Liver (tissue), 9 donors: ENCODE results near the gene PCBP2. TPM values are rescaled to one million over a fixed set of nuclear protein-coding genes. Genes with fewer than 3 reads are reported as not detected.

Experiments used
- DNase-seq: peaks from one replicate; pipeline ENCODE4 v3.0.0-alpha.2; 2017; ENCODE audit warnings: low spot score
- H3K27ac ChIP-seq, 2 donors: one replicate each; pipeline ENCODE4 v1.7.0; 2013; ENCODE audit warnings: inconsistent platforms in 2 of 2, low read length in 2 of 2, control low read depth in 1 of 2, low read depth in 1 of 2, mild to moderate bottlenecking in 1 of 2
- H3K27me3 ChIP-seq, 4 donors: one replicate each; pipeline versions ENCODE4 v1.6.1 to v1.7.0; 2013; ENCODE audit warnings: low read length in 3 of 4, inconsistent platforms in 1 of 4, mild to moderate bottlenecking in 1 of 4, moderate library complexity in 1 of 4; ENCODE audit not compliant: control insufficient read depth in 4 of 4, insufficient read depth in 4 of 4
- H3K36me3 ChIP-seq, 4 donors: one replicate each; pipeline versions ENCODE4 v1.6.1 to v1.7.0; 2013; ENCODE audit warnings: low read length in 3 of 4, mild to moderate bottlenecking in 3 of 4, low read depth in 1 of 4, moderate library complexity in 1 of 4; ENCODE audit not compliant: control insufficient read depth in 4 of 4, insufficient read depth in 3 of 4
- H3K4me1 ChIP-seq, 4 donors: one replicate each; pipeline versions ENCODE4 v1.6.1 to v1.7.0; 2013; ENCODE audit warnings: low read length in 3 of 4, mild to moderate bottlenecking in 3 of 4, moderate library complexity in 1 of 4; ENCODE audit not compliant: control insufficient read depth in 4 of 4, insufficient read depth in 4 of 4
- H3K4me3 ChIP-seq, 3 donors: one replicate each; pipeline versions ENCODE4 v1.6.1 to v1.7.0; 2013; ENCODE audit warnings: low read length in 3 of 3, control low read depth in 1 of 3, low read depth in 1 of 3, mild to moderate bottlenecking in 1 of 3
- H3K9ac ChIP-seq, 2 donors: one replicate each; pipeline ENCODE4 v1.7.0; 2013; ENCODE audit warnings: low read length in 2 of 2, mild to moderate bottlenecking in 2 of 2, moderate library complexity in 2 of 2, control low read depth in 1 of 2, low read depth in 1 of 2
- H3K9me3 ChIP-seq, 4 donors: one replicate each; pipeline versions ENCODE4 v1.6.1 to v1.7.0; 2013; ENCODE audit warnings: low read length in 3 of 4; ENCODE audit not compliant: control insufficient read depth in 4 of 4
- EGR1 ChIP-seq, 2 donors: IDR thresholded peaks; 2 replicates each; pipeline ENCODE4 v1.6.1; 2016 to 2018; ENCODE audit warnings: antibody characterized with exemption in 2 of 2, low read depth in 2 of 2
- FOXA1 ChIP-seq: IDR thresholded peaks from 2 replicates; pipeline ENCODE4 v1.6.1; 2016; ENCODE audit warnings: antibody characterized with exemption
- FOXA2 ChIP-seq: IDR thresholded peaks from 2 replicates; pipeline ENCODE4 v1.6.1; 2016; ENCODE audit warnings: antibody characterized with exemption
- GABPA ChIP-seq, 2 donors: IDR thresholded peaks in 1 of 2; conservative IDR thresholded peaks in 1 of 2; 2 replicates each; pipeline ENCODE4 v1.6.1; 2016; ENCODE audit warnings: antibody characterized with exemption in 2 of 2, mild to moderate bottlenecking in 1 of 2, moderate library complexity in 1 of 2
- HNF4A ChIP-seq, 2 donors: conservative IDR thresholded peaks; 2 replicates each; pipeline ENCODE4 v1.6.1; 2016; ENCODE audit warnings: antibody characterized with exemption in 2 of 2, mild to moderate bottlenecking in 2 of 2
- HNF4G ChIP-seq: IDR thresholded peaks from 2 replicates; pipeline ENCODE4 v1.6.1; 2016; ENCODE audit warnings: antibody characterized with exemption
- JUND ChIP-seq, 2 donors: IDR thresholded peaks; 2 replicates each; pipeline ENCODE4 v1.6.1; 2016; ENCODE audit warnings: antibody characterized with exemption in 2 of 2
- MAX ChIP-seq: IDR thresholded peaks from 2 replicates; pipeline ENCODE4 v1.6.1; 2016; ENCODE audit warnings: antibody characterized with exemption
- NR2F2 ChIP-seq: IDR thresholded peaks from 2 replicates; pipeline ENCODE4 v1.6.1; 2016; ENCODE audit warnings: antibody characterized with exemption
- RAD21 ChIP-seq, 2 donors: IDR thresholded peaks; 2 replicates each; pipeline ENCODE4 v1.6.1; 2016; ENCODE audit warnings: antibody characterized with exemption in 2 of 2, mild to moderate bottlenecking in 2 of 2
- RXRA ChIP-seq, 2 donors: IDR thresholded peaks; 2 replicates each; pipeline ENCODE4 v1.6.1; 2017 to 2018; ENCODE audit warnings: antibody characterized with exemption in 2 of 2, mild to moderate bottlenecking in 1 of 2
- SP1 ChIP-seq: IDR thresholded peaks from 2 replicates; pipeline ENCODE4 v1.6.1; 2018; ENCODE audit warnings: antibody characterized with exemption, mild to moderate bottlenecking
- TAF1 ChIP-seq: conservative IDR thresholded peaks from 2 replicates; pipeline ENCODE4 v1.6.1; 2016; ENCODE audit warnings: antibody characterized with exemption, mild to moderate bottlenecking
- YY1 ChIP-seq: IDR thresholded peaks from 2 replicates; pipeline ENCODE4 v1.6.1; 2016; ENCODE audit warnings: antibody characterized with exemption, mild to moderate bottlenecking
- WGBS: extraction: QIAGEN DNeasy Blood & Tissue Kit; methylation state at CpG from one replicate; pipeline ENCODE4 v1.1.7; 2013; 5-methylcytosine and 5-hydroxymethylcytosine counted together
- polyA plus RNA-seq, 2 donors: library from polyadenylated mRNA; stranded (reverse) in 1 of 2; unstranded in 1 of 2; fragments of 200-250 nt in 1 of 2; fragments of >200 nt in 1 of 2; fragmentation: Nextera tagmentation in 1 of 2; extraction: Ambion mirVana in 1 of 2; gene quantifications; one replicate each; pipeline versions ENCODE4 v1.2.1 to v1.2.3, GENCODE V29; 2013 to 2015
- total RNA-seq, 2 donors: library from RNA; depleted of rRNA; stranded (reverse); fragments of >200 nt; gene quantifications; one replicate each; pipeline ENCODE4 v1.2.3, GENCODE V29; 2014
- TF ChIP-seq, protein P1 (sequence below): IDR thresholded peaks from 2 replicates; pipeline ENCODE4 v1.6.1; 2016; ENCODE audit warnings: antibody characterized with exemption
- TF ChIP-seq, protein P2 (sequence below): IDR thresholded peaks from 2 replicates; pipeline ENCODE4 v1.6.1; 2016; ENCODE audit warnings: antibody characterized with exemption
- donor health status: healthy.
- donor health status: healthy.
- donor health status: healthy.
- donor health status: healthy.
- donor health status: healthy.

PCBP2 gene
- total and polyA plus RNA-seq, 4 donors: 130 to 377 (median 223) TPM

- TF ChIP-seq, protein P1, sequence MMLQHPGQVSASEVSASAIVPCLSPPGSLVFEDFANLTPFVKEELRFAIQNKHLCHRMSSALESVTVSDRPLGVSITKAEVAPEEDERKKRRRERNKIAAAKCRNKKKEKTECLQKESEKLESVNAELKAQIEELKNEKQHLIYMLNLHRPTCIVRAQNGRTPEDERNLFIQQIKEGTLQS: no peak
- no peak for TF ChIP-seq YY1
- TF ChIP-seq, protein P2, sequence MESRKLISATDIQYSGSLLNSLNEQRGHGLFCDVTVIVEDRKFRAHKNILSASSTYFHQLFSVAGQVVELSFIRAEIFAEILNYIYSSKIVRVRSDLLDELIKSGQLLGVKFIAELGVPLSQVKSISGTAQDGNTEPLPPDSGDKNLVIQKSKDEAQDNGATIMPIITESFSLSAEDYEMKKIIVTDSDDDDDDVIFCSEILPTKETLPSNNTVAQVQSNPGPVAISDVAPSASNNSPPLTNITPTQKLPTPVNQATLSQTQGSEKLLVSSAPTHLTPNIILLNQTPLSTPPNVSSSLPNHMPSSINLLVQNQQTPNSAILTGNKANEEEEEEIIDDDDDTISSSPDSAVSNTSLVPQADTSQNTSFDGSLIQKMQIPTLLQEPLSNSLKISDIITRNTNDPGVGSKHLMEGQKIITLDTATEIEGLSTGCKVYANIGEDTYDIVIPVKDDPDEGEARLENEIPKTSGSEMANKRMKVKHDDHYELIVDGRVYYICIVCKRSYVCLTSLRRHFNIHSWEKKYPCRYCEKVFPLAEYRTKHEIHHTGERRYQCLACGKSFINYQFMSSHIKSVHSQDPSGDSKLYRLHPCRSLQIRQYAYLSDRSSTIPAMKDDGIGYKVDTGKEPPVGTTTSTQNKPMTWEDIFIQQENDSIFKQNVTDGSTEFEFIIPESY: no peak
- TF ChIP-seq NR2F2: no peak
- no peak for TF ChIP-seq JUND (IDR thresholded peaks at IDR 0.05)
- TF ChIP-seq TAF1: no peak
- TF ChIP-seq SP1: no peak
- TF ChIP-seq HNF4G: no peak
Observed at GRCh38 chr12:53506450-53506785, 54.5 kb downstream of the PCBP2 start (continued).

DNA sequence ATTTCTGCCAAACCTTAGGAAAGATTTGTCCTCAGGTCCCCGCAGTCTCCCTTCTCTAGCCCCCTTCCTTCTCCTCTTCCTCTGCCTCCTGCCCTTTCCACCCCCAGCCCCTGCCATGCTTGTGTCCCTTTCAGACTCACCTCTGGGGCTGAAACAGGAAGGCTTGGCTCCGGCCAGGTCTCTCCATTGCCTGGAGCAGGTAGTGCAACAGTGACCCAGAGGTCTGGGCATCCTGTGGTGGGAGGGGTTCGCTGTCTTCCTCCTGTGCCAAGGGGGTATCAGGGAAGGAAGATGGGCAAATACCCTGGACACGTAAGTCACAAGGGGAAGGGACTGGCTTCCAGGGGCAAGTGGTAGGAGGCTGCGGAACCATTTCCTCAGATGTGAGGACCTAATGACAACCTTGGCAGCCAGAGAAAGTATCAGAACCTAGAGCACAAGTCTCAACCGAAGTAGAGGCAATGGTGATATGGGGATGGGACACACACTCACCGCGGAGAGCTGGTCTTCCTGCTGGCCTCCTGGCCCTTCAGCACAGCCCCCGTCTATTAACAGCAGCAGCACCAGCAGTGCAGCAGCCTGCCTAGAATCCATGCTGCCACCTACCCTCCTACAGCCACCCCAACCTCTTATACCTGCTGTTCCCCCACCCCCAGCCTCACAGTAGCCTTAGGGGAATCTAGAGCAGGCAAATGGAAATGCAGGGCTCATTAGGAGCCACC lies 55.1 kb downstream of the PCBP2 start, which contains the start of gene NPFF:
TSS of gene NPFF (minus strand) at position 604 of the 722 bp plus-strand sequence. CDS start at position 594, 10 bp downstream.
- DNase-seq: no peak
- H3K27me3 ChIP-seq: no peaks in the 10 kb centered on the region
- H3K4me1 ChIP-seq: peaks cover 2 to 11% (median 9%) of the 10 kb centered on the region in 4 donors
- H3K27ac ChIP-seq: no peak within 1 kb of the TSS
- no peak within 1 kb of the TSS for H3K4me3 ChIP-seq
- WGBS: 95% methylated on average over 9 of the region's 9 CpGs
- TF ChIP-seq GABPA (IDR thresholded peaks at IDR 0.05 in 1 of 2, conservative IDR thresholded peaks at IDR 0.05 in 1 of 2) (no peak), TAF1 (no peak), YY1 (no peak), JUND (IDR thresholded peaks at IDR 0.05) (no peak), MAX (no peak), HNF4A (conservative IDR thresholded peaks at IDR 0.05) (no peak), HNF4G (no peak), FOXA1 (no peak), EGR1 (IDR thresholded peaks at IDR 0.05; ENCODE audit: low read depth in 2 of 2) (no peak)
- TF ChIP-seq, protein P1: no peak
- TF ChIP-seq, protein P2: no peak
- no peaks in the 10 kb centered on the region for H3K9me3 ChIP-seq
- peaks cover 0 to 22% (median 12%) of the 10 kb centered on the region in 4 donors for H3K36me3 ChIP-seq
- no peak within 1 kb of the TSS for H3K9ac ChIP-seq

- Histone ChIP-seq H3K9ac (no peak overlapping the region), H3K27me3 (no peaks in the 10 kb centered on the region), H3K27ac (no peak overlapping the region), H3K4me3 (no peak overlapping the region), H3K36me3 (peaks cover 0 to 27% (median 14%) of the 10 kb centered on the region in 4 donors), H3K4me1 (peaks cover 1 to 7% (median 5%) of the 10 kb centered on the region in 4 donors), H3K9me3 (no peaks in the 10 kb centered on the region)
- DNase-seq: no peak
- TF ChIP-seq NR2F2: no peak
- TF ChIP-seq MAX: no peak
- TF ChIP-seq, protein P1: no peak
- TF ChIP-seq, protein P2: no peak
- TF ChIP-seq YY1: no peak
- no peak for TF ChIP-seq HNF4A (conservative IDR thresholded peaks at IDR 0.05)
- no peak for TF ChIP-seq SP1
- no peak for TF ChIP-seq RAD21 (IDR thresholded peaks at IDR 0.05)
- TF ChIP-seq JUND (IDR thresholded peaks at IDR 0.05): no peak
- TF ChIP-seq FOXA2: no peak
- no peak for TF ChIP-seq FOXA1
- no peak for TF ChIP-seq RXRA (IDR thresholded peaks at IDR 0.05)
- TF ChIP-seq GABPA (IDR thresholded peaks at IDR 0.05 in 1 of 2, conservative IDR thresholded peaks at IDR 0.05 in 1 of 2): no peak
- no peak for TF ChIP-seq HNF4G
- WGBS: 90% methylated on average over 4 of the region's 4 CpGs
Observed at GRCh38 chr12:53507603-53507885, 55.6 kb downstream of the PCBP2 start.
